GM12892 (cell line): Measurements from ENCODE around the gene ADAMTSL1.

Experiments
- POLR2A ChIP-seq: IDR thresholded peaks from 2 replicates; pipeline ENCODE4 v1.6.1; 2011; ENCODE audit warnings: low read depth, low read length, control low read depth
- POLR2AphosphoS5 ChIP-seq: IDR thresholded peaks from 2 replicates; pipeline ENCODE4 v1.6.1; 2011; ENCODE audit warnings: low read depth, low read length, control low read depth
- TAF1 ChIP-seq: IDR thresholded peaks from 2 replicates; pipeline ENCODE4 v1.6.1; 2011; ENCODE audit warnings: low read depth, mild to moderate bottlenecking, control low read depth, low read length, borderline replicate concordance

GRCh38 chr9:18703151-18703900 lies 229.4 kb downstream of the ADAMTSL1 start:
- TF ChIP-seq TAF1, result no peak
- TF ChIP-seq POLR2A, result no peak
- TF ChIP-seq POLR2AphosphoS5, result no peak
